Uterus (tissue), 2 donors: ENCODE measurements around the gene CD69.

Experiments
- CTCF ChIP-seq, 4 experiments: fragments of 200-600 bp in 2 of 4; fragments of 450-650 bp in 2 of 4; sonication (generic) in 2 of 4; IDR thresholded peaks; one replicate each; pipeline ENCODE4 v1.5.1; 2016 to 2019; ENCODE audit warnings: antibody characterized with exemption in 4 of 4, mild to moderate bottlenecking in 2 of 4, moderate library complexity in 1 of 4
- POLR2A ChIP-seq, 2 donors: fragments of 450-650 bp; IDR thresholded peaks; one replicate each; pipeline ENCODE4 v1.6.1; 2016; ENCODE audit warnings: antibody characterized with exemption in 2 of 2, mild to moderate bottlenecking in 1 of 2, moderate library complexity in 1 of 2

DNA sequence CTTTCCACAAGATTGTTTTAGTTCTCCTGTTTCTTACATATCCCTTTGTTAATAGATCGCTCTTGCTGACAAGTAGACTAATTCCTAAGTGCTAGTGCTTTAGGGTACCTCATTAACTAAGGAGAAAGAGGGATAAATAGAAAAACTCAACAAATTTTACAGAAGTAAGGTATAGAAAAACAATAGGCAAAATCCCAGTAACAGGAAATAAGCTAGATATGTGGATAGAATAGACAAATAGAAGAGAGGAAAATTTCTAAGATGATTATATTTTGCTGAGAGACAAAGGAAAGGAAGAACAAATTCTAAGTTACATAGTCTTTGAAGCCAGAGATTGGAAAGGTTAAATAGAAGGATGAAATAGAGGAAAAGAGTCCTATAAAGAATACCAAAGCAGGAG, 1.0 kb downstream of the CD69 start:
- TF ChIP-seq CTCF (IDR thresholded peaks at IDR 0.05), result no peak
- no peak for TF ChIP-seq POLR2A (IDR thresholded peaks at IDR 0.05)
